HG02970 (cell line): ENCODE results near the gene OMG.
"Not testable (repeated sequence)": the region's sequence is repeated elsewhere in the genome, so short reads cannot be mapped to it uniquely, and the experiment has no call there.

Experiments used
- ATAC-seq: cut with Tn5 transposase; IDR thresholded peaks from one replicate; pipeline ENCODE4 v1.9.1; 2021; ENCODE audit warnings: mild to moderate bottlenecking, moderate library complexity, moderate number of reproducible peaks; ENCODE audit not compliant: unreplicated experiment, low FRiP score

OMG gene

GRCh38 chr17:31266042-31266441 lies 31.0 kb downstream of the OMG start:
- no peak for ATAC-seq

GRCh38 chr17:31262923-31263322 lies 34.1 kb downstream of the OMG start:
- ATAC-seq: not testable (repeated sequence)

- no peak for ATAC-seq
Observed at GRCh38 chr17:31261601-31262000, 35.4 kb downstream of the OMG start.

GRCh38 chr17:31260151-31260550 lies 36.9 kb downstream of the OMG start:
- ATAC-seq: no peak

GRCh38 chr17:31256936-31257335 lies 40.1 kb downstream of the OMG start:
- no peak for ATAC-seq

GRCh38 chr17:31254654-31255053 lies 42.4 kb downstream of the OMG start:
- no peak for ATAC-seq

GRCh38 chr17:31252741-31253140 lies 44.3 kb downstream of the OMG start:
- no peak for ATAC-seq

- ATAC-seq: no peak
Observed at GRCh38 chr17:31251970-31252328, 45.1 kb downstream of the OMG start.

- ATAC-seq: no peak
Observed at GRCh38 chr17:31251105-31251969, 45.7 kb downstream of the OMG start.

- no peak for ATAC-seq
Observed at GRCh38 chr17:31250229-31250628, 46.8 kb downstream of the OMG start.

GRCh38 chr17:31249835-31250141 lies 47.3 kb downstream of the OMG start:
- ATAC-seq: no peak

- ATAC-seq: no peak
Observed at GRCh38 chr17:31248986-31249834, 47.8 kb downstream of the OMG start.
